DOHH2 (cell line): Measurements from ENCODE around the gene EPHB2.

Source experiments
- H3F3A ChIP-seq: fragments of 200-600 bp; sonication (generic), shearing (Covaris generic); 2 replicates; pipeline ENCODE4 v1.6.0; 2016; ENCODE audit warnings: antibody characterized with exemption, mild to moderate bottlenecking; ENCODE audit not compliant: control insufficient read depth, insufficient read depth
- H3K27ac ChIP-seq: fragments of 200-600 bp; sonication (generic); 2 replicates; pipeline ENCODE4 v1.5.1; 2014; ENCODE audit warnings: low read depth, mild to moderate bottlenecking, low read length, moderate library complexity
- H3K27me3 ChIP-seq: fragments of 200-600 bp; sonication (generic); 2 replicates; pipeline ENCODE4 v1.6.1; 2014; ENCODE audit warnings: mild to moderate bottlenecking, low read length, mixed read lengths; ENCODE audit not compliant: control insufficient read depth
- H3K36me3 ChIP-seq: fragments of 200-600 bp; sonication (generic); 2 replicates; pipeline ENCODE4 v1.6.1; 2014; ENCODE audit warnings: mild to moderate bottlenecking, low read length, moderate library complexity, mixed read lengths; ENCODE audit not compliant: control insufficient read depth
- H3K4me1 ChIP-seq: fragments of 200-600 bp; sonication (generic); 2 replicates; pipeline ENCODE4 v1.6.1; 2014; ENCODE audit warnings: mild to moderate bottlenecking, low read length, mixed read lengths; ENCODE audit not compliant: control insufficient read depth
- H3K4me2 ChIP-seq: fragments of 200-600 bp; sonication (generic); 2 replicates; pipeline ENCODE4 v1.6.0; 2014; ENCODE audit warnings: mild to moderate bottlenecking, low read length, moderate library complexity
- H3K4me3 ChIP-seq: fragments of 200-600 bp; sonication (generic); 2 replicates; pipeline ENCODE4 v1.5.1; 2014; ENCODE audit warnings: mild to moderate bottlenecking, low read length, mixed read lengths
- H3K79me2 ChIP-seq: fragments of 200-600 bp; sonication (generic); 2 replicates; pipeline ENCODE4 v1.6.1; 2014; ENCODE audit warnings: mild to moderate bottlenecking, low read length, mixed read lengths; ENCODE audit not compliant: control insufficient read depth
- H3K9me2 ChIP-seq: fragments of 200-600 bp; sonication (generic); replicated peaks from 2 replicates; pipeline ENCODE4 v1.6.1; 2014; ENCODE audit warnings: mild to moderate bottlenecking, low read length, mixed read lengths; ENCODE audit not compliant: control insufficient read depth
- H3K9me3 ChIP-seq: fragments of 200-600 bp; sonication (generic); 2 replicates; pipeline ENCODE4 v1.6.1; 2014; ENCODE audit warnings: antibody characterized with exemption, low read length, mixed read lengths; ENCODE audit not compliant: control insufficient read depth, insufficient read depth
- H4K20me1 ChIP-seq: fragments of 200-600 bp; sonication (generic); 2 replicates; pipeline ENCODE4 v1.6.0; 2014; ENCODE audit warnings: low read depth, mild to moderate bottlenecking, antibody characterized with exemption, low read length, moderate library complexity; ENCODE audit not compliant: control insufficient read depth, insufficient read depth
- CTCF ChIP-seq: fragments of 200-600 bp; sonication (generic); IDR thresholded peaks from one replicate; pipeline ENCODE4 v1.5.1; 2014; ENCODE audit warnings: antibody characterized with exemption, mild to moderate bottlenecking, low read depth, low read length; ENCODE audit not compliant: poor library complexity, severe bottlenecking
- EZH2phosphoT487 ChIP-seq: fragments of 200-600 bp; sonication (generic); IDR thresholded peaks from 2 replicates; pipeline ENCODE4 v1.6.1; 2017; ENCODE audit warnings: borderline replicate concordance, mild to moderate bottlenecking, antibody characterized with exemption, low read length, moderate library complexity, mixed read lengths

EPHB2 gene

GRCh38 chr1:22962558-22962957 is 251.9 kb downstream of the EPHB2 start:
- Histone ChIP-seq H4K20me1 (0 out of 2 replicates have a peak, but pooled peaks cover 4% of the 10 kb centered on the region), H3F3A (no peaks in the 10 kb centered on the region), H3K9me2 (no peaks in the 10 kb centered on the region), H3K4me2 (no peak overlapping the region), H3K27ac (no peak overlapping the region), H3K36me3 (no peaks in the 10 kb centered on the region), H3K9me3 (no peaks in the 10 kb centered on the region), H3K4me3 (no peak overlapping the region), H3K27me3 (peaks cover 10% of the 10 kb centered on the region), H3K79me2 (no peaks in the 10 kb centered on the region), H3K4me1 (no peaks in the 10 kb centered on the region)
- TF ChIP-seq CTCF (no peak), EZH2phosphoT487 (no peak)

GRCh38 chr1:22963044-22963677 is 252.5 kb downstream of the EPHB2 start:
- Histone ChIP-seq H3K4me3 (no peak overlapping the region), H3K9me2 (no peaks in the 10 kb centered on the region), H3K36me3 (no peaks in the 10 kb centered on the region), H3K27ac (no peak overlapping the region), H3K9me3 (no peaks in the 10 kb centered on the region), H4K20me1 (0 out of 2 replicates have a peak, but pooled peaks cover 4% of the 10 kb centered on the region), H3K4me2 (no peak overlapping the region), H3F3A (no peaks in the 10 kb centered on the region), H3K4me1 (no peaks in the 10 kb centered on the region), H3K27me3 (peaks cover 16% of the 10 kb centered on the region), H3K79me2 (no peaks in the 10 kb centered on the region)
- TF ChIP-seq CTCF (no peak), EZH2phosphoT487 (no peak)

- Histone ChIP-seq H3K4me1 (no peaks in the 10 kb centered on the region), H3K27ac (no peak overlapping the region), H3K4me2 (no peak overlapping the region), H3K79me2 (no peaks in the 10 kb centered on the region), H3F3A (no peaks in the 10 kb centered on the region), H3K27me3 (peaks cover 46% of the 10 kb centered on the region), H3K36me3 (no peaks in the 10 kb centered on the region), H4K20me1 (0 out of 2 replicates have a peak, but pooled peaks cover 4% of the 10 kb centered on the region), H3K9me3 (no peaks in the 10 kb centered on the region), H3K9me2 (no peaks in the 10 kb centered on the region), H3K4me3 (no peak overlapping the region)
- TF ChIP-seq EZH2phosphoT487 = no peak
These were observed 255.7 kb downstream of the EPHB2 start for GRCh38 chr1:22966309-22966708.

GRCh38 chr1:22967833-22968232 is 257.2 kb downstream of the EPHB2 start:
- Histone ChIP-seq H3K36me3 (no peaks in the 10 kb centered on the region), H3K27ac (no peak overlapping the region), H3K4me3 (no peak overlapping the region), H3K4me1 (no peaks in the 10 kb centered on the region), H4K20me1 (0 out of 2 replicates have a peak, but pooled peaks cover 4% of the 10 kb centered on the region), H3K79me2 (no peaks in the 10 kb centered on the region), H3K4me2 (no peak overlapping the region), H3K9me2 (no peaks in the 10 kb centered on the region), H3K9me3 (no peaks in the 10 kb centered on the region), H3F3A (no peaks in the 10 kb centered on the region), H3K27me3 (peaks cover 60% of the 10 kb centered on the region)
- no peak for TF ChIP-seq EZH2phosphoT487
- TF ChIP-seq CTCF = no peak
